Trophoblast cell (in vitro differentiated cells and primary cell): ENCODE results near the gene XKR7.

ENCODE experiments used
- DNase-seq, 2 donors: peaks; one replicate each; pipeline ENCODE4 v3.0.0-alpha.2; 2016
- H2AFZ ChIP-seq: 2 replicates; pipeline ENCODE4 v1.6.1; 2013; ENCODE audit warnings: low read length, moderate library complexity, mild to moderate bottlenecking; ENCODE audit not compliant: insufficient read depth, poor library complexity
- H2AK5ac ChIP-seq: 2 replicates; pipeline ENCODE4 v1.6.1; 2013; ENCODE audit warnings: mild to moderate bottlenecking, low read length
- H2BK120ac ChIP-seq: 2 replicates; pipeline ENCODE4 v1.6.1; 2013; ENCODE audit warnings: low read length, mild to moderate bottlenecking, moderate library complexity; ENCODE audit not compliant: insufficient read depth, poor library complexity
- H2BK12ac ChIP-seq: 2 replicates; pipeline ENCODE4 v1.6.1; 2013; ENCODE audit warnings: mild to moderate bottlenecking, low read length, moderate library complexity
- H2BK5ac ChIP-seq: 2 replicates; pipeline ENCODE4 v1.6.1; 2013; ENCODE audit warnings: low read length, low read depth, moderate library complexity, mild to moderate bottlenecking; ENCODE audit not compliant: poor library complexity
- H3K14ac ChIP-seq: 2 replicates; pipeline ENCODE4 v1.6.1; 2013; ENCODE audit warnings: mild to moderate bottlenecking, low read length
- H3K18ac ChIP-seq: 2 replicates; pipeline ENCODE4 v1.6.1; 2013; ENCODE audit warnings: mild to moderate bottlenecking, low read length
- H3K23ac ChIP-seq: 2 replicates; pipeline ENCODE4 v1.6.1; 2013; ENCODE audit warnings: low read length
- H3K27ac ChIP-seq: 2 replicates; pipeline ENCODE4 v1.5.1; 2013; ENCODE audit warnings: low read depth, mild to moderate bottlenecking, inconsistent platforms, low read length, moderate library complexity
- H3K27me3 ChIP-seq: 2 replicates; pipeline ENCODE4 v1.6.1; 2013; ENCODE audit warnings: inconsistent platforms, mild to moderate bottlenecking, low read length, moderate library complexity; ENCODE audit not compliant: insufficient read depth
- H3K36me3 ChIP-seq, 2 experiments: 1 replicate in 1 of 2; 2 replicates in 1 of 2; pipeline ENCODE4 v1.6.1; 2013; ENCODE audit warnings: low read length in 2 of 2, mild to moderate bottlenecking in 2 of 2, moderate library complexity in 1 of 2; ENCODE audit not compliant: insufficient read depth in 2 of 2, control insufficient read depth in 1 of 2
- H3K4ac ChIP-seq: 2 replicates; pipeline ENCODE4 v1.6.1; 2013; ENCODE audit warnings: low read depth, mild to moderate bottlenecking, low read length, moderate library complexity
- H3K4me1 ChIP-seq, 2 experiments: 1 replicate in 1 of 2; 2 replicates in 1 of 2; pipeline ENCODE4 v1.6.1; 2013; ENCODE audit warnings: low read length in 2 of 2, mild to moderate bottlenecking in 2 of 2, moderate library complexity in 1 of 2; ENCODE audit not compliant: insufficient read depth in 2 of 2, control insufficient read depth in 1 of 2
- H3K4me2 ChIP-seq: 2 replicates; pipeline ENCODE4 v1.6.1; 2013; ENCODE audit warnings: inconsistent platforms, mild to moderate bottlenecking, low read length, moderate library complexity
- H3K4me3 ChIP-seq: 2 replicates; pipeline ENCODE4 v1.5.1; 2013; ENCODE audit warnings: mild to moderate bottlenecking, low read depth, low read length, inconsistent platforms
- H3K79me1 ChIP-seq: one replicate; pipeline ENCODE4 v1.6.1; 2013; ENCODE audit warnings: low read length
- H3K79me2 ChIP-seq: 2 replicates; pipeline ENCODE4 v1.6.1; 2013; ENCODE audit warnings: low read length, mild to moderate bottlenecking; ENCODE audit not compliant: control insufficient read depth, insufficient read depth, poor library complexity
- H3K9ac ChIP-seq: 2 replicates; pipeline ENCODE4 v1.6.1; 2013; ENCODE audit warnings: mild to moderate bottlenecking, low read length
- H3K9me3 ChIP-seq: 2 replicates; pipeline ENCODE4 v1.6.1; 2013; ENCODE audit warnings: low read depth, mild to moderate bottlenecking, control low read depth, inconsistent platforms, low read length; ENCODE audit not compliant: insufficient read depth
- H4K12ac ChIP-seq: 2 replicates; pipeline ENCODE4 v1.6.1; 2013; ENCODE audit warnings: low read depth, mild to moderate bottlenecking, low read length, moderate library complexity
- H4K8ac ChIP-seq: 2 replicates; pipeline ENCODE4 v1.6.1; 2013; ENCODE audit warnings: low read depth, mild to moderate bottlenecking, low read length, moderate library complexity
- H4K91ac ChIP-seq: one replicate; pipeline ENCODE4 v1.6.1; 2013; ENCODE audit warnings: low read depth, mild to moderate bottlenecking, low read length, moderate library complexity
- WGBS: extraction: QIAGEN DNeasy Blood & Tissue Kit; methylation state at CpG from one replicate; pipeline ENCODE4 v1.1.7; 2013; ENCODE audit warnings: missing lambda C conversion rate; ENCODE audit not compliant: insufficient read length, insufficient coverage; ENCODE audit errors: extremely low coverage; 5-methylcytosine and 5-hydroxymethylcytosine counted together

Gene XKR7

DNA sequence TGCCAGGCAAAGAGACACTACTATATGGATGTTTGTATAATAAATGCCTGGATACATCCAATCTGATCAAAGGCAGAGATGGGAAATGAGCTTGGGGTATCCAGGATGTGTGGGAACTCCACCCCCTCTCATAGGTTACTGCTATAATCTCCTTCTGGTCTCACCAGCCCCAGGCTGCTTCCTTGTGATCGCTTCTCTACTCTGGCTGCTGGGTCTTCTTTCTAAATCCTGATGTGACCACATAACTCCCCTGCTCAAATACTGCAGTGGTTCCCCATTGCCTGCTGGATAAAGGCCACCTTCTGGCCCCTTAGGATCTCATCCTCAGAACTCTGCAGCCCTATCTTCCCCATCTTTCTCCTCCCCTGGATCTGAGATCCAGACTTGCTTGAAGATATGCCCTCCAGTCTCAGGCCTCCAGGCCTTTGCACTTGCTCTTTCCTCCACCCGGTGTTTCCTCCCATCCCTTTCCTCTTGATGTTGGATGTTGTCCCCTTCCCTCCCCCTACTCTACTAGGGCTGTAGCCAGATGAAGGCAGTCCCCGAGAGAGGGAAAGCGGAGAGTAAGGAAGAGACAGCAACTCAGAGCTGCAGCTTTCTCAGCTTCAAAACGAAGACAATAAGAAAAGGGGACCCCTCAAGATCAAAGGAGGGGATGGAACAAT, 828 bp upstream of the XKR7 start:
- Histone ChIP-seq H2BK12ac (no peak overlapping the region), H3K9me3 (no peaks in the 10 kb centered on the region), H2BK120ac (no peak overlapping the region), H3K4me2 (peak overlapping the region; percentile 13), H2AFZ (no peak overlapping the region), H3K27me3 (peaks cover 11% of the 10 kb centered on the region), H4K8ac (no peak overlapping the region), H3K79me1 (no peaks in the 10 kb centered on the region), H2BK5ac (no peak overlapping the region), H2AK5ac (no peak overlapping the region), H3K4me3 (no peak overlapping the region), H3K4ac (no peak overlapping the region), H3K18ac (no peak overlapping the region), H4K12ac (no peak overlapping the region), H3K9ac (no peak overlapping the region), H3K14ac (no peak overlapping the region), H3K79me2 (no peaks in the 10 kb centered on the region), H3K4me1 (peaks cover 5 to 8% of the 10 kb centered on the region in 2 experiments), H3K23ac (no peak overlapping the region), H3K36me3 (no peaks in the 10 kb centered on the region), H3K27ac (no peak overlapping the region), H4K91ac (no peak overlapping the region)
- no CpG with 5 or more reads among the region's 5 CpGs for WGBS
- DNase-seq = no peak

- Histone ChIP-seq H3K4me2 (peak overlapping the region; percentile 92), H3K27me3 (peaks cover 11% of the 10 kb centered on the region), H3K4ac (no peak overlapping the region), H2BK12ac (no peak overlapping the region), H3K79me1 (peaks cover 6% of the 10 kb centered on the region), H3K18ac (no peak overlapping the region), H4K91ac (no peak overlapping the region), H3K9me3 (no peaks in the 10 kb centered on the region), H4K8ac (no peak overlapping the region), H3K4me1 (peaks cover 13 to 19% of the 10 kb centered on the region in 2 experiments), H3K4me3 (peak overlapping the region; percentile 73), H3K14ac (no peak overlapping the region), H2AK5ac (no peak overlapping the region), H2BK120ac (no peak overlapping the region), H2BK5ac (no peak overlapping the region), H3K36me3 (no peaks in the 10 kb centered on the region), H3K79me2 (peaks cover under 1% of the 10 kb centered on the region), H3K27ac (no peak overlapping the region), H2AFZ (peak overlapping the region; percentile 69), H3K23ac (no peak overlapping the region), H3K9ac (no peak overlapping the region), H4K12ac (no peak overlapping the region)
- DNase-seq = peak; percentile 69 to 90
- no CpG with 5 or more reads among the region's 57 CpGs for WGBS
Observed at GRCh38 chr20:31968291-31969126, 558 bp downstream of the XKR7 start.

DNA sequence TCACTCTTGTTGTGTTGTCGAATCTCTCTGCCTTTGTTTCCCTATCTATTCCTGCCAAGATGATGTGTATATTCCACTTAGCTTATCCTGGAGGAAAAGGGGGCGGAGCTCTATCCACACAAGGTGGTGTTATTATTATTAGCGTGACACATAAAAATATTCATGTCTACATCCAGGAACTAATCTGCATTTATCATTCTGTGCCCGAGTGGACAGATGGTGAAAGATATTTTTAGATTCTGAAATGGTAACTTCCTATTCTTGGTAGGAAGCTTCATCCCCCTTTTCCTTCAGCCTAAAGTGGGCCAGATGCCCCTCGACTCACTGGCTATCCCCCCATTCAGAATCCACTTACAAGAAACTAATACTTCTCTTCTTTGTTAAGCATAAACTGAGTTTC, 2.0 kb downstream of the XKR7 start:
- no peak overlapping the region for H3K9ac ChIP-seq
- DNase-seq = no peak
- H2BK120ac ChIP-seq = no peak overlapping the region
- H3K14ac ChIP-seq = no peak overlapping the region
- no peak overlapping the region for H3K27ac ChIP-seq
- peaks cover 2% of the 10 kb centered on the region for H3K9me3 ChIP-seq
- H3K18ac ChIP-seq = no peak overlapping the region
- H3K27me3 ChIP-seq = peaks cover 11% of the 10 kb centered on the region
- H4K91ac ChIP-seq = no peak overlapping the region
- H3K4me2 ChIP-seq = no peak overlapping the region
- no peak overlapping the region for H3K4ac ChIP-seq
- no peak overlapping the region for H2AK5ac ChIP-seq
- H3K79me2 ChIP-seq = peaks cover 1% of the 10 kb centered on the region
- H3K79me1 ChIP-seq = peaks cover 7% of the 10 kb centered on the region
- H2AFZ ChIP-seq = no peak overlapping the region
- H4K8ac ChIP-seq = no peak overlapping the region
- no peak overlapping the region for H3K4me3 ChIP-seq
- no peak overlapping the region for H4K12ac ChIP-seq
- no peak overlapping the region for H3K23ac ChIP-seq
- no peak overlapping the region for H2BK5ac ChIP-seq
- H3K36me3 ChIP-seq = no peaks in the 10 kb centered on the region
- peaks cover 18 to 19% of the 10 kb centered on the region in 2 experiments for H3K4me1 ChIP-seq
- no CpG with 5 or more reads among the region's 5 CpGs for WGBS
- H2BK12ac ChIP-seq = no peak overlapping the region

DNA sequence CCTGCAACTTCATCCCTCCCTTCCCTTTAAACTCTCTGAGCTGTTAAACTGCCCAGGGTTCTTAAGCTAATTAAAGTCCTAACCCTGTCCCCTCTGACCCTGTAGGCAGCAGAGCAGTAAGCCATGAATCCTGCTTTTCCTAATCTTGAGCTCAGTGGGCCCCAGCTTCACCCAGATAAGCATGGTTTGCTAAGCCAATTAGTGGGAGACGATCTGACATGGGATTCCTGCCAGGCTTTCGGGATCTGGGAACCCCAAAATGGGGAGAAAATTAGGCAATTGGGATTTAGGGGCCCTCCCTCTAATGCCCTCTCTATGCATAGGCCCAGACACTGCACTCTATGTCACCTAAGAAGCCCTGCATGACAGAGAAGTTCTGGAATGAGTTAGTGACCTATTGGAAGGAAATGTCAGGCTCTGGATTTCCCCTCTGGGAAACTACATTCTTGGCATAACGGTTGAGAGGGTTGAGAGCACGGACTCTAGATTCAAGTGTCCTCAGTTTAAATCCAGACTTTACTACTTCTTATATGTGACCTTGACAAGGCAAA, 4.6 kb downstream of the XKR7 start:
- Histone ChIP-seq H2BK5ac (peak overlapping the region; percentile 7), H4K91ac (peak overlapping the region; percentile 5), H3K27ac (peak overlapping the region; percentile 63), H3K18ac (no peak overlapping the region), H3K23ac (no peak overlapping the region), H2BK12ac (no peak overlapping the region), H3K14ac (peak overlapping the region; percentile 10), H3K79me2 (peaks cover 1% of the 10 kb centered on the region), H3K4me3 (no peak overlapping the region), H3K9me3 (peaks cover 2% of the 10 kb centered on the region), H3K79me1 (peaks cover 7% of the 10 kb centered on the region), H3K4me2 (peak overlapping the region; percentile 30), H4K12ac (no peak overlapping the region), H3K9ac (no peak overlapping the region), H2AK5ac (no peak overlapping the region), H3K4ac (no peak overlapping the region), H2BK120ac (no peak overlapping the region), H2AFZ (no peak overlapping the region), H4K8ac (no peak overlapping the region), H3K4me1 (peaks cover 20 to 23% of the 10 kb centered on the region in 2 experiments), H3K36me3 (no peaks in the 10 kb centered on the region), H3K27me3 (peaks cover 2% of the 10 kb centered on the region)
- no CpG with 5 or more reads among the region's 4 CpGs for WGBS
- DNase-seq = peak; percentile 66 to 91
